PC-9 (cell line): ENCODE measurements around the gene ITPRIP.

Experiments used
- EZH2 ChIP-seq: fragments of 200-600 bp; sonication (generic); IDR thresholded peaks from 2 replicates; pipeline ENCODE4 v1.8.0; 2017; ENCODE audit warnings: antibody characterized with exemption, low read depth
- TF ChIP-seq, protein P1 (sequence below): fragments of 200-600 bp; sonication (generic); conservative IDR thresholded peaks from 2 replicates; pipeline ENCODE4 v1.6.1; 2017; ENCODE audit warnings: mixed run types, antibody characterized with exemption, mild to moderate bottlenecking, moderate library complexity

DNA sequence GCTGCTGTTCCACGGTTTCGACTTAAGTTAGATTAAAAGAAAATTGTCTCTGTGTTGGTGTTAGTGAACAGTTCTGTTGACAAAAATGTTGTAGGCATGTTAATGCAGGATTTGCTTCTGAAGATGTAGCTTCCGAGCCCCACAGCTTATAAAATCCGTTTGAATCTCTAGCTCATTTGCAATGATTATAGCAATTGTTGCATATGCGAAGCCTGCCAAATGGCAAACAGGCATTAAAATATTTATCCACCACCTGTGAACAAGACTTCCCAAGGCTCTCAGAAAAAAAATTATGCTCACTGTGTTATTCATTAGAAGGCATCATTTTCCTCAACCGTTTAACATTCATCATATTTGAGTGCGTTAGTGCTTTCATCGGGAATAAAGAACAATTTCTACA lies 29.6 kb upstream of the ITPRIP start:
- TF ChIP-seq, protein P1, sequence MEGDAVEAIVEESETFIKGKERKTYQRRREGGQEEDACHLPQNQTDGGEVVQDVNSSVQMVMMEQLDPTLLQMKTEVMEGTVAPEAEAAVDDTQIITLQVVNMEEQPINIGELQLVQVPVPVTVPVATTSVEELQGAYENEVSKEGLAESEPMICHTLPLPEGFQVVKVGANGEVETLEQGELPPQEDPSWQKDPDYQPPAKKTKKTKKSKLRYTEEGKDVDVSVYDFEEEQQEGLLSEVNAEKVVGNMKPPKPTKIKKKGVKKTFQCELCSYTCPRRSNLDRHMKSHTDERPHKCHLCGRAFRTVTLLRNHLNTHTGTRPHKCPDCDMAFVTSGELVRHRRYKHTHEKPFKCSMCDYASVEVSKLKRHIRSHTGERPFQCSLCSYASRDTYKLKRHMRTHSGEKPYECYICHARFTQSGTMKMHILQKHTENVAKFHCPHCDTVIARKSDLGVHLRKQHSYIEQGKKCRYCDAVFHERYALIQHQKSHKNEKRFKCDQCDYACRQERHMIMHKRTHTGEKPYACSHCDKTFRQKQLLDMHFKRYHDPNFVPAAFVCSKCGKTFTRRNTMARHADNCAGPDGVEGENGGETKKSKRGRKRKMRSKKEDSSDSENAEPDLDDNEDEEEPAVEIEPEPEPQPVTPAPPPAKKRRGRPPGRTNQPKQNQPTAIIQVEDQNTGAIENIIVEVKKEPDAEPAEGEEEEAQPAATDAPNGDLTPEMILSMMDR = no peak
- no peak for TF ChIP-seq EZH2
